DMS53 (cell line): ENCODE results near the gene VASH1.
A peak's percentile ranks its signal among the peaks of the same experiment; 100 is the strongest.

Experiments used
- DNase-seq: peaks from one replicate; lab custom pipeline; 2025; lab: John Stamatoyannopoulos, UW

The VASH1 gene

GRCh38 chr14:76742966-76743365 lies 18.3 kb upstream of the VASH1 start:
- peak; percentile 66 for DNase-seq

DNA sequence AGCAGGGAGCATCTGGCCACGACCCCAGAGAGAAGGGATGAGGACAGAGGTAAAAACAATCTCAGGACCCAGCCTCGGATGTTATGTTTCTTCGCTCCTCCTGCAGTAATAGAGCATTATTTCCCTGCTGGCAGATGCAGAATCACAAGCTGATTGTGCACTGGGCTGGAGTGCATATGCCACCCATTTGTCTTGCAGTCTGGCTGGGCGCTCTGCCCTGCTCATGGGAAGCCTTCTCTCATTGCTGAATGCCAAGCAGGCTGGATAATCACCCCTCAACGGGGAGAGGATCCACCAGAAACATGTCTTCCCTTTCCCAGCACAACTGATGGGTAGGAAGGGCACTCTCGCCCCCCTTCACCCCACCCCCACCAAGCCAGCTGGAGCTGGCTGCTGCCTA lies 8.5 kb upstream of the VASH1 start:
- no peak for DNase-seq

GRCh38 chr14:76753541-76754198 lies 7.6 kb upstream of the VASH1 start:
- DNase-seq: no peak

DNA sequence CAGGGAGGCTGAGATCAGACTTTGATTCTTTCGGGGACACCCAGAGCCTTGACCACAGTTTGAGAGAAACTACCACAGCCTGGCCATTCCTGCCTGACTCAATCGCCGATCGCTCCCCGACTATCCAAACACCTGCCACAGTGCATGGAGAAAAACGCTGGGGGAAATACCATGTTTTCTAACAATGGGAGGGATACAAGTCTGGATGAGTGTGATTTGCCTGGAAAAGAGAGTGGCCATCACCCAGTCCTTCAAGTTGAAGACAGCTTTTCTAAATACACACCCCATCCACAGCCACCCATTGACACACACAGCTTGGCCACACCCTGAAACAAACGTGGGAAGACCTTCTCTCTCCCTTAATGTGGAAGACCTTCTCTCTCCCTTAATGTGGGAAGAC lies 6.7 kb upstream of the VASH1 start:
- no peak for DNase-seq

DNA sequence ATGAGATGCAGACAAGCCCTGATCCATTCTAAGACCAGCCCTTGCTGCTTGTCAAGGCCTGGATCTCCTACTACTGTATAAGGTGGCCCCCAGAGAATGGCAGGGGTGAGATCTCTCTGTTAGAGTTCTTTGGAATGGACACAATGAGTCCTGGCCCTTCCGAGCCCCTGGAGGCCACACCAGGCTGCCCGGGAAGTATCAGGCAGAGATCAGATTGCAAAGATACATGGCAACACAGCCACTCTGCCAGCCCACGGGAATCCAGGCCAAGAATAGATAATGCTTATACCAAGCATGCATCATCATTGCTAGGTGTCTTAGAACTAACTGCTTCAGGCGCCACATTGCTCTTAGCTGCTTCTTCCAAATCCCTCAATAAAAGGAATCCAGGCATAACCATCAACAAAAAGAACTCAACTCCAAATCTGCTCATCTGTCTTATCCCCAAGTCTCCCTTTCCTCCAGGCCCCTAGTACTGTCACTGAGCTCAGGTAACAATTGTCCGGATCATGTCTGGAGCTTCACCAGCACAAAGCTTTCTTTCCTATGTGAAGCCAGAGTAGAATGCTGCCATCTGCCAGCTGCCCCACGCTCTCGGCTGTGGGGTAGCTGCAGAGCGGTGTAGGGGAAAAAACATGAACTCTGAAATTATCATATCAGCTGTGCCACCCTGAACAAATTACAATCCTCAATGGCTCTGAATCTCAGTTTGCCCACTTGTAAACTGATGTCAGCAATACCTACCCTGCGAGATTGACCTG lies 5.5 kb upstream of the VASH1 start:
- DNase-seq: no peak

- DNase-seq: no peak
Measured at GRCh38 chr14:76756371-76756750, 4.9 kb upstream of the VASH1 start.

DNA sequence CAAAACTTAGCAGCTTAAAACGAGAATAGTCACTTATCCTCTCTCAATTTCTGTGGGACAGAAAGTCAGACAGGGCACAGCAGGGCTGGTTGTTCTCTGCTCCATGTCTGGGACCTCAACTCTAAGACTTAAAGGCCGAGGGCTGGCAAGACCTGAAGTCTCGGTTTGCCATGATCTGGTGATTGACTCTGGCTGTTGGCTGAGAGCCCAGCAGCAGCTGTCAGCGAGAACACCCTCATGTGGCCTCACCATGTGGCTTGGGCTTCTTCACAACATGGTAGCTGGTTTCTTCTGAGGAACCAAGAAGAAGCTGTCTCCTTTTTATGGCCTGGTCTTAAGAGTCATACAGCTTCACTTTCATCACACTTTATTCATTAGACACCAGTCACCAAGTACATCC lies 1.7 kb upstream of the VASH1 start:
- DNase-seq: no peak

DNA sequence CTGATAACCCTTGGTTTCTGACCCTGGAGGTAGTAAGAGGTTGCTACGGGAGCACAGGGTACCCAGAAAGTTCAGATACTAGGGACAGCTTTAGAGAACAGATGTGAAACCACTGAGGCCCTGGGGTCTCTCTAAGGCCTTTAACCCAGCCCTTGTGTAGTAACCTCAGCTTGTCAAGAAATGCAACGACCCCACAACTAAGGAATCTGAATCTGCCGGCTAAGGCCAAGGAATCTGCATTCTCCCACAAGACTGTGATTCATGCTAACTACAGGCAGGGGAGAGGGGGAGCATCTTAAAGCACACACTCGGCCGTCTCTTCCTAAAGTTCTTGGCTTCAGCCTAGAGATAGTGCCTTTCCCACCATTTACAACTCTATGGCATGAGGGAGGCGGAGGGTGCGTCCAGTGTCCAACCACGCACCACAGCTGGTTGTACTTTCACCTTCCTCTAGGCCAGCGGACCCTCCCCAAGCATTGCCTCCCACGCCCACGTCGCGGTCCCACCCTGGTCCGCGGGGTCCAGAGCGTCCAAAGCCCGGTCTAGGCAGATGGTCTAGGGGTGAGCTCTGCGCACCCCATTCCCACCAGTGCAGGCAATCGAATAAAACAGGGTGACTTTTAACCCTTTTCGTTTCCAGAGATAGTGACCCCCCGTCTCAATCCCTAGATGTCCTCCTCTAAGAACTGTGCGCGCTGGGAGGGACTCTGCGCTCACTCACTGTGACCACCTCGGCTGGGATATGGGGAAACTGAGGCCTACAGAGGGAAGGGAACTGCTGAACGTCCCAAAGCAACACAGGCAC lies 735 bp upstream of the VASH1 start:
- no peak for DNase-seq

- no peak for DNase-seq
Measured at GRCh38 chr14:76761960-76762410, 717 bp downstream of the VASH1 start.

GRCh38 chr14:76762411-76763095 lies 1.3 kb downstream of the VASH1 start:
- DNase-seq: no peak

DNA sequence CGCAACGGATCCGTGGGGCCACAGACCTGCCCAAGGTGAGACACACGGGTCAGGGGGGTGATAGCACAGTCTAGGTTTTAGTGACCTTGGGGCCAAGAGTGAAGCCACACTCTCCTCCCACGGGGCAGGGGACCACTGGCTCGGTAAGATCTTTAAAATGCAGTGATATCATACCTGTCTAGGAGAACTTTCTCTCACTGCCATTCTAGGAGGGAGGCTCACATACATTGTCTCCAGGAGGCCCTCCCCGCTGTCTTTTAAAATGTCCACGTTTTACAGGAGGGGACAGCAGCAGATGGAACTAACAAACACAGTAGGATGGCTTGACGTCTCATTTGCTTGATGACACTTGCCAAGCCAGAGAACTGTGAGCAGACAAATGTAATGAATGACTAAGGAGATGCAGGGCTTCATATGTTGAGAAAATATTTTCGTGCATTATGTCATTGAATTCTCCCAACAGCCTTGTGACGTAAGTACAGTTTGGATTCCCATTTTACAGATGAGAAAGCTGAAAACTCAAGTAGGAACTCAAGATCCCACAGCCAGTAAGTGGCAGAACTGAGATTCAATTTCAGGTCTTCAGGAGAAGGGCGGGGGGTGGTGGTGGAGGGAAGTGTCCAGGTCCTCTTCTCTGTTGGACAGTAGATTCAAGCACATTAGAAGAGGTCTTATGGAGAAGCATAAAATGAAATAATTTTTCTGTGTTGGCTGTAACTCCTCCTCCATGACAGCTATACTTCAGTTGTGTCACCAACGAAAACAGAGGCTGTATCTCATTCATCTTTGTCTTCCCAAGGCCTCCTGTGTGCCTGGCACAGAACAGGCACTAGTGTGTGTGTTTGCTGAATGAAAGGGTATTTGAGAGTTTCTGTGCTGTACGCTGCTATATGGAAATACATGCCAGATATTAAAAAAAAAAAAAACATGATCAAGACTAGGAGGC lies 2.1 kb downstream of the VASH1 start:
- no peak for DNase-seq

DNA sequence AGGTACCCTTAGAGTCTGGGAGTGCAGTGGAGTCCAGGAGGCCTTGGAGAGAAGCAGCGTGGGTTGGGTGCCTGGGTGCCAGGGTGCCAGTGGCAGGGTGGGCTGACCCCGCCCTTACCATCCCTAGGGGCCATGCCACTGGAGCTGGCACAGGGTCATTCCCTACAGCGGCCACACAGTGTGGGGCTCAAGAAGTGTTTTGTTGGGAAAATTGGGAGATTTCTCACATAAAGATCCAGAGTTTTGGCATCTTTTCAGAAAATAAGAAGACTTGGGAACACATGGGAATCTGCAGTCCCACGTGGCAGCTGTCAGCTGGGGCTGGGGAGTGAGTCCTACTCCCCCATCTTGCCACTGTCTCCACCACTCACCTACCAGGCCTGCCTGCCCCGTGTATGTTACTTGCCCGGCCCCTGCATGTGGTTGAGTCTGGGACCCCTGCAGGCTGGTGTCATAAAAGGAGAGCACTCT lies 4.2 kb downstream of the VASH1 start:
- DNase-seq: no peak

DNA sequence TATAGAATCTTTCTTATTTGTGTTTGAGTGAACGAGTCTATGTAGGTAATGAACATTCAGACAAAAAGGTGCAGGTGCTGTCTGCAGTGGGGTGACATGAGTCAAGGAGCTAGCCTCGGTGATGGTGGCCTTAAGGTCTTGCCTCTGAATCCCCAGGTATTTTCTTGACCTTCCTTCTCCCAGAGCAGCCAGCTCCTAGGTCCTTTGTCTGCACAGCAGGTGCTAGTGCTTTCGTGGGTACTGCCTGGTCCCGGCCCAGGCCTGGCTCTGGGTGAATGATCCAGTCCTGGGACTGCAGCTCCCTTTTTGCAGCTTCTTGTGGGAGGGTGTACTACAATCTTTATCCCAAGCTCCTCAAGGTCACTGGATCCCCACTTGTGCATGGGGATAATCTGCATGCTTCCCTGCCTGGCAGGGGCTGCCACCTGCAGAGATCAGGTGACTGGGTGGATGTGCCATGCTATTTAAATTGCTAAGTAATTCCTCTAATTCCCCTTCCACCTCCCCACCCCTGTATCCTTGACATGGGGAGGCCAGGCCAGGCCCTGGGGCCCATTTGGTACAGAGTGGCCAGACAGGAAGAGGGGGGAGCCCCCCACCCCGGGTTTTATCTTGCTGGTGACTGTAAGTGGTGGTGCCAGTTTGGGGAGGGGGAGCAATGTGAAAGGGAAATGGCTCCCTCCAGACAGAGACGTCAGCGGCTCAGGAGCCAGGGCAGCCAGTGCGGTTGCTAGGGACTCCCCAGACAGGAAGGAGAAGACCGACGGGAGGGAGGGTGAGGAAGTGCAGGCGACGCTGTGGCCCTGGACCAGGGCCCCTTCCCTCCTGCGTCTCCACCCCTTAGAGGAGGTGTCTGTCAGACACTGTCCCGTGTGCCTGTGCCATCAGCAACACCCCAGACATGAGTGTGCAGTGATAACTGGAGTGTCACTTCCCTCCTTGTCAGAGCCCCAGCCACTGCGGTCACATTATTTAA lies 6.7 kb downstream of the VASH1 start:
- DNase-seq: no peak

DNA sequence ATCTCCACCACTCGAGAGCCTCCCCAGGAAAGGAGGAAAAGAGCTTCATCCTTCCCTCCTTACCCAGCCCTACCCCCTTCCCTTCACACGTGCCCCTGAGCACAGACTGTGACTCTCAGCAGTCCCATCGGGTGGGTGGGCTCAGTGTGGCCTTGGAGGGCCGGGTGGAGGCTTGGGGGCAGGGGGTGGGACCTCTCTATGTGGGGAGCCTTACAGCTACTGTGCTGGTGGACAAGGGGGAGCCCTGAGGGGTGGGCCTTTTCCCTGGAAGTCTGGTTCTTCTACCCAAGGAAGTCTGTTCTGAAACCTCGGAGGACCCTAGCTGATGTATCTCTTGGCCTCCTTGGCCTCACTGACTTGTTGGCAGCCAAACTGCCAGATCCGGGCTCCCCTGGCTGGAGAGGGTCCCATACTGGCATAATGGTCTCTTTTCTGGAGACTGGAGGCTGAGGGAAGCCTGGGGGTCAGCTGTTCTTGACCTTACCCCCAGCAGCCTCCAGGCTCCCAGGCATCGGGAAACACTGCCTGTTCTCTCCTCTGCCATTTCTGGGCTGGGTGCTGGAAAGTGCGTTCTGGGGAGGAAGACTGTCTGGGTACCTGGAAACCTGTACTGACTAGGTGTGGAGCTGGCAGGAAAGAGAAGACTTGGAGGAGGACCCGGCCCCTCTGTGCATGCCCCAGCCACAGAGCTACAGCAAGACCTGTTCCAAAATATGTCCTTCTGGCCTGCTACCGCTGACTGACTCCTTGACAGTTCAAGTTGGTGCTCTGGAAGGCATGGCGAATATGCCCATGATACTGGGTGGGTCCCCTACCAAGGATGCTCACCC lies 7.6 kb downstream of the VASH1 start:
- no peak for DNase-seq

DNA sequence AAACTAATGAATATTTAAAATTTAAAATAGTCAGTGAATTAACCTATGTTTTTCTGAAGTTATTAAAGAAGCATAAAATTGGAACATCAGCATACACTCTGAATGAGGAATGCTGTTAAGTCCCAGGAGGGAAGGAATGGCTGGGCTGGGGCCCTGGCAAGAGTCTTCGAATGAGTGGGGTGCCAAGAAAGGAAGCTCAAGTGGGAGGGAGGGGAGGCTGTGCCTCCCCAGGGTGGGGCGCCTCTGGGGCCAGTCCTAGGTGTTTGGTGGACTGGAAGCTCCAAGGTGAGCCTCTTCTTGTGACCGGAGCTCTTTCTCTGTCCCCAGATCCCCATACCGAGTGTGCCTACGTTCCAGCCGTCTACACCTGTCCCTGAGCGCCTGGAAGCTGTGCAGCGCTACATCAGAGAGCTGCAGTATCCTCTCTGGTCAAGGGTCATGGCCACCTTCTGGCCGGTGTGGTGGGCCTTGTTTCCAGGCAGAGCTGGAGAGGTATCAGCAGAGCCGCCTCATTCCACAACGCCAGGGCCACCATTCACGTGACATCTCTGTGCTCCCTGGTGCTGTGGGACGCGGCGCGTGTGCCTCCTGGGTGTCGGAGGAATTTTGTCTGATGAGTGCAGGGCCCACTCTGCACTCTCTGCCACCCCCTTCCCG lies 8.5 kb downstream of the VASH1 start:
- no peak for DNase-seq

DNA sequence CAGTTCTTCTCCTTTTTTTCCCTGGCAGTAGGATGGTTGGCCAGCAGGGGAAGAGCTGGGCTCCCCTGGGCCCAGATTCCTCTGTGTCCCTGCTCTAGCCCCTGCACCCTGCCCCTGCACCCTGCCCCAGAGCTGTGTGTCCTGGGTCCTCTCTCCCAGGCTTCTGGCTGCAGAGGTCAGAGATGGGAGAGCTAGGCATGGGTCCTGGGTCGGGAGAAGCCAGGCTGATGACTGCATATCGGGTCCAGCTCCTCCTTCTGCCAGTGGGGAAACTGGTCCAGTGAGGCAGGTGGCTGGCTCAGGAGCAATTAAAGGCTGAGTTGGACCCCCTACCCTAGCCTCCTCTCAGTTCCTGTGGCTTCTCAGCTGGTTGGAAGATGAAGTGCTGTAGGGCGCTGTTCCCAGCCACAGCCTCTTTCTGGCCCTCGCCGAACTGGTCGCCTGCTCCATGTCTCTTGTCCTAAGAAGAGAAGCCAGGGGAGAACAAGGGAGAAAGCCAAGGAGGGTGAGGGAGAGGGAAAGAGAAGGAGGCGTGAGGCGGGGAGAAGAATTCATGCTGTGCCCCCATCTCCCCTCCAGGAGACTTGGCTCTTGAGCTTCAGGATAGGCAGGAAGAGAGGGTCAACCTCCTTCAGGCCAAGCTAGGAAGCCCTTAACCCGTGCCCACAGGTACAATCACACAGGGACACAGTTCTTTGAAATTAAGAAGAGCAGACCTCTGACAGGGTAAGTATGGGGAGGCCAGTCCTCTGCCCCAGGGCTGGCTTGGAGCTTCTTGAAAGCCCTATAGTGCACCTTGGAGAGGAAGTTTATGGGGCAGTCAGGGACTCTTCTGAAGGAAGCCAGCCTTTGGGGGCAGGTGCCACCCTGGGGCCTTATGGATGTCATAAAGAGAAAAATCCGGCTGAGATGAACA lies 9.5 kb downstream of the VASH1 start:
- DNase-seq: no peak

DNA sequence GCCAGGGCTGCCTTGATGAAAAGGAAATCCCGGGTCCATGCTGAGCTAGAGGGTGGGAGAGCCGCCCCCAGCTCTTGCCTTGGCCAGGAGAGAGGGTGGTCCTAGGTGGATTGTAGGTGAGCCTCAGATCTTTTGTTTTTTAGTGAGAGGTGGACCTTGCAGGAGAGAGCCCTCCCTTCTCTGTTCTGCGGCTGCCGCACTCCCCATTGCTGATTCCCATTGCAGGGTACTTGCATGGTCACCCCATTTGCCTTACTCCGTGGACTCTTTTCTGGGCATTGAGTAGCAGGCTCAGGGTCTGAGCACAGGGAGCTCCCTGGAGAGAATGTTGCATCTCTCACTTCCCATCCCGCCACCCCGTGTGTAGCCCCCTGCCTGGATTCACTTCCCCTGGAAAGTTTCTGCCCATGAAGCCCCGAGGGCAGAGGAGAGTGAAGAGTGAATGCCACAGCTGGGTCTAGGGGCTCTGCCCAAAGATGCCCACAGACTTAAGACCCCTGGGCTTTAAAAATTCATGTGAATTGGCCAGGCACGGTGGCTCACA lies 10.2 kb downstream of the VASH1 start:
- no peak for DNase-seq
